HuH-7 (cell line): ENCODE data around the gene TGM1.
A peak's percentile ranks its signal among the peaks of the same experiment; 100 is the strongest.
"Not testable (repeated sequence)": the region's sequence is repeated elsewhere in the genome, so short reads cannot be mapped to it uniquely, and the experiment has no call there.

Source experiments
- DNase-seq: peaks from one replicate; pipeline ENCODE4 v3.0.0; 2011; ENCODE audit warnings: low spot score

The TGM1 gene

GRCh38 chr14:24254630-24255392 lies 8.2 kb downstream of the TGM1 start:
- DNase-seq = no peak

- DNase-seq = no peak
Observed at GRCh38 chr14:24253936-24254335, 9.0 kb downstream of the TGM1 start.

- DNase-seq = peak; percentile 31
Observed at GRCh38 chr14:24252289-24253124, 10.5 kb downstream of the TGM1 start.

- no peak for DNase-seq
Observed at GRCh38 chr14:24251880-24252288, 11.1 kb downstream of the TGM1 start.

GRCh38 chr14:24250354-24250753 lies 12.6 kb downstream of the TGM1 start:
- no peak for DNase-seq

- DNase-seq = no peak
Observed at GRCh38 chr14:24249230-24250021, 13.6 kb downstream of the TGM1 start.

- DNase-seq = no peak
Observed at GRCh38 chr14:24247422-24247821, 15.6 kb downstream of the TGM1 start.

- no peak for DNase-seq
Observed at GRCh38 chr14:24246765-24247212, 16.2 kb downstream of the TGM1 start.

GRCh38 chr14:24245350-24245749 lies 17.6 kb downstream of the TGM1 start:
- not testable (repeated sequence) for DNase-seq

- DNase-seq = no peak
Observed at GRCh38 chr14:24243336-24243836, 19.6 kb downstream of the TGM1 start.

- peak; percentile 95 for DNase-seq
Observed at GRCh38 chr14:24241829-24242443, 21.0 kb downstream of the TGM1 start.

- no peak for DNase-seq
Observed at GRCh38 chr14:24240110-24240918, 22.7 kb downstream of the TGM1 start.

GRCh38 chr14:24238527-24239037 lies 24.4 kb downstream of the TGM1 start:
- no peak for DNase-seq

- no peak for DNase-seq
Observed at GRCh38 chr14:24238123-24238522, 24.9 kb downstream of the TGM1 start.

GRCh38 chr14:24237463-24237955 lies 25.5 kb downstream of the TGM1 start:
- DNase-seq = no peak

GRCh38 chr14:24236689-24237462 lies 26.1 kb downstream of the TGM1 start:
- no peak for DNase-seq

GRCh38 chr14:24235804-24236688 lies 26.9 kb downstream of the TGM1 start:
- no peak for DNase-seq
